Chondrocyte (in vitro differentiated cells): Measurements from ENCODE around the gene CDX1. TPM values are rescaled to one million over a fixed set of nuclear protein-coding genes. Genes with fewer than 3 reads are reported as not detected.

Experiments
- DNase-seq: peaks from one replicate; pipeline ENCODE4 v3.0.0; 2021; ENCODE audit warnings: mixed read lengths, low spot score
- H3K27ac Mint-ChIP-seq: one replicate; pipeline ENCODE4 v1.8.0; 2021; ENCODE audit warnings: mild to moderate bottlenecking, moderate library complexity, mixed read lengths; ENCODE audit not compliant: unreplicated experiment
- H3K27me3 Mint-ChIP-seq: 2 replicates; pipeline ENCODE4 v1.8.0; 2021; ENCODE audit warnings: low read depth, mixed read lengths
- H3K36me3 Mint-ChIP-seq: 2 replicates; pipeline ENCODE4 v1.8.0; 2021; ENCODE audit warnings: low read depth, mixed read lengths
- H3K4me1 Mint-ChIP-seq: 2 replicates; pipeline ENCODE4 v1.8.0; 2021; ENCODE audit warnings: low read depth, mild to moderate bottlenecking, mixed read lengths
- H3K4me3 Mint-ChIP-seq: one replicate; pipeline ENCODE4 v1.8.0; 2021; ENCODE audit warnings: mild to moderate bottlenecking, moderate library complexity, mixed read lengths; ENCODE audit not compliant: unreplicated experiment
- H3K9me3 Mint-ChIP-seq: 2 replicates; pipeline ENCODE4 v1.8.0; 2021; ENCODE audit warnings: low read depth, mixed read lengths
- CTCF ChIP-seq: fragments of 200-600 bp; sonication (generic); IDR thresholded peaks from 2 replicates; pipeline ENCODE4 v1.5.0; 2021; ENCODE audit warnings: antibody characterized with exemption, mild to moderate bottlenecking, moderate library complexity
- total RNA-seq: library from RNA; stranded (reverse); gene quantifications from 3 replicates; pipeline ENCODE4 v1.2.1, GENCODE V29; 2021

The CDX1 gene
- total RNA-seq, 1 donor from 2014 or later = 0.57 TPM

GRCh38 chr5:150197476-150197875 lies 30.9 kb downstream of the CDX1 start:
- H3K9me3 Mint-ChIP-seq = no peaks in the 10 kb centered on the region
- H3K36me3 Mint-ChIP-seq = no peaks in the 10 kb centered on the region
- H3K27me3 Mint-ChIP-seq = peaks cover 25% of the 10 kb centered on the region
- no peak for TF ChIP-seq CTCF
- no peak overlapping the region for H3K27ac Mint-ChIP-seq
- no peak overlapping the region for H3K4me3 Mint-ChIP-seq
- H3K4me1 Mint-ChIP-seq = no peaks in the 10 kb centered on the region
- DNase-seq = no peak

DNA sequence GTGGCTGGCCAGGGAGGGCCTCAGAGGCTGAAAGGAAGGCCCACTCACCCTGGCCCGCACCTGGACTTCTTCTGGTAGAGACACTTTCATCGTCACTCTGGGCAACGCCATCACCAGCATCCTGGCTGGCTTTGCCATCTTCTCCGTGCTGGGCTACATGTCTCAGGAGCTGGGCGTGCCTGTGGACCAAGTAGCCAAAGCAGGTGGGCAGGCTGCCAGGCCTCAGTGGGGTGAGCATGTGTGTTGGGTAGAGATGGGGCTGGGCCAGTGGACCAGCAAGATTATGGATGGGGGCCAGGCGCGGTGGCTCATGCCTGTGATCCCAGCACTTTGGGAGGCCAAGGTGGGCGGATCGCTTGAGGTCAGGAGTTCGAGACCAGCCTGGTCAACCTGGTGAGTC lies 35.9 kb downstream of the CDX1 start:
- Mint-ChIP-seq H3K36me3 (no peaks in the 10 kb centered on the region), H3K9me3 (no peaks in the 10 kb centered on the region)

GRCh38 chr5:150203832-150204589 lies 37.4 kb downstream of the CDX1 start:
- Mint-ChIP-seq H3K4me3 (no peak overlapping the region), H3K9me3 (no peaks in the 10 kb centered on the region), H3K36me3 (no peaks in the 10 kb centered on the region), H3K27ac (no peak overlapping the region), H3K4me1 (no peaks in the 10 kb centered on the region), H3K27me3 (peaks cover 12% of the 10 kb centered on the region)
- DNase-seq = no peak
- no peak for TF ChIP-seq CTCF

More for the DNA sequence above, 35.9 kb downstream of the CDX1 start:
- DNase-seq = no peak
- Mint-ChIP-seq H3K4me1 (no peaks in the 10 kb centered on the region), H3K4me3 (no peak overlapping the region), H3K27me3 (peaks cover 21% of the 10 kb centered on the region), H3K27ac (no peak overlapping the region)
- TF ChIP-seq CTCF = no peak

- no peak for TF ChIP-seq CTCF
- Mint-ChIP-seq H3K4me1 (no peaks in the 10 kb centered on the region), H3K4me3 (no peak overlapping the region), H3K9me3 (no peaks in the 10 kb centered on the region), H3K27me3 (peaks cover 6% of the 10 kb centered on the region), H3K27ac (no peak overlapping the region), H3K36me3 (no peaks in the 10 kb centered on the region)
- no peak for DNase-seq
Measured at GRCh38 chr5:150204590-150204960, 38.0 kb downstream of the CDX1 start.

GRCh38 chr5:150206098-150206778 lies 39.7 kb downstream of the CDX1 start:
- Mint-ChIP-seq H3K4me3 (no peak overlapping the region), H3K4me1 (no peaks in the 10 kb centered on the region), H3K36me3 (no peaks in the 10 kb centered on the region), H3K27ac (no peak overlapping the region), H3K9me3 (no peaks in the 10 kb centered on the region), H3K27me3 (no peaks in the 10 kb centered on the region)
- TF ChIP-seq CTCF = no peak
- no peak for DNase-seq
